ENCODE data around the gene MCUB.
"Not testable (repeated sequence)": the region's sequence is repeated elsewhere in the genome, so short reads cannot be mapped to it uniquely, and the experiment has no call there.

The MCUB gene

GRCh38 chr4:109640644-109641043, 80.6 kb downstream of the MCUB start:
- no peak for DNase-seq

GRCh38 chr4:109645874-109646710, 86.0 kb downstream of the MCUB start:
- DNase-seq, result no peak

- no peak for DNase-seq
These were observed 88.4 kb downstream of the MCUB start for GRCh38 chr4:109648266-109648996.

- no peak for DNase-seq
These were observed 89.0 kb downstream of the MCUB start for GRCh38 chr4:109648997-109649575.

GRCh38 chr4:109649872-109650271, 89.8 kb downstream of the MCUB start:
- DNase-seq, result no peak

- no peak for DNase-seq
These were observed 95.3 kb downstream of the MCUB start for GRCh38 chr4:109655396-109655795.

- DNase-seq, result no peak
These were observed 97.9 kb downstream of the MCUB start for GRCh38 chr4:109657854-109658418.

GRCh38 chr4:109658871-109659410, 98.9 kb downstream of the MCUB start:
- DNase-seq, result no peak

GRCh38 chr4:109662116-109662515, 102.1 kb downstream of the MCUB start:
- no peak for DNase-seq

- no peak for DNase-seq
These were observed 102.7 kb downstream of the MCUB start for GRCh38 chr4:109662771-109663170.

GRCh38 chr4:109665783-109666485, 105.9 kb downstream of the MCUB start:
- no peak for DNase-seq

GRCh38 chr4:109671350-109671749, 111.3 kb downstream of the MCUB start:
- no peak for DNase-seq

GRCh38 chr4:109672169-109672930, 112.3 kb downstream of the MCUB start:
- no peak for DNase-seq

- DNase-seq, result no peak
These were observed 113.3 kb downstream of the MCUB start for GRCh38 chr4:109673303-109673702.

GRCh38 chr4:109675181-109675580, 115.1 kb downstream of the MCUB start:
- DNase-seq, result no peak

GRCh38 chr4:109675843-109676242, 115.8 kb downstream of the MCUB start:
- no peak for DNase-seq

GRCh38 chr4:109676886-109677285, 116.8 kb downstream of the MCUB start:
- DNase-seq, result no peak

GRCh38 chr4:109678472-109678871, 118.4 kb downstream of the MCUB start:
- DNase-seq, result not testable (repeated sequence)

GRCh38 chr4:109678925-109679324, 118.9 kb downstream of the MCUB start:
- not testable (repeated sequence) for DNase-seq

GRCh38 chr4:109682875-109683274, 122.8 kb downstream of the MCUB start:
- DNase-seq, result no peak

GRCh38 chr4:109683621-109684253, 123.7 kb downstream of the MCUB start:
- DNase-seq, result no peak

All from inflammatory macrophage treated with lipopolysaccharide for 1 hour (primary cell).